BJ (cell line): Measurements from ENCODE around the gene MEF2C. TPM values are rescaled to one million over a fixed set of nuclear protein-coding genes. Genes with fewer than 3 reads are reported as not detected.

ENCODE experiments used
- CTCF ChIA-PET: fragments of 350-600 bp; formaldehyde crosslinking; extraction: SDS; loops from one replicate; lab custom pipeline; 2021; ENCODE audit warnings: antibody characterized with exemption, inconsistent platforms; lab: Yijun Ruan, JAX
- POLR2A ChIA-PET: fragments of 300-600 bp; sonication (Branson Sonifier 250); formaldehyde crosslinking; extraction: SDS; loops from one replicate; lab custom pipeline; 2021; ENCODE audit warnings: antibody characterized with exemption; lab: Charles Lee
- DNase-seq: peaks from one replicate; pipeline ENCODE4 v3.0.0-alpha.2; 2011; ENCODE audit warnings: low read depth
- H3K27me3 ChIP-seq: 2 replicates; pipeline ENCODE4 v1.6.0; 2011; ENCODE audit warnings: low read length; ENCODE audit not compliant: control insufficient read depth, insufficient read depth
- H3K36me3 ChIP-seq: 2 replicates; pipeline ENCODE4 v1.5.1; 2011; ENCODE audit warnings: low read length; ENCODE audit not compliant: control insufficient read depth, insufficient read depth
- H3K4me3 ChIP-seq: 2 replicates; pipeline ENCODE4 v1.5.1; 2011; ENCODE audit warnings: low read depth, mild to moderate bottlenecking, control low read depth, low read length
- polyA plus RNA-seq: library from polyadenylated mRNA; depleted of rRNA; stranded (reverse); fragments of >200 nt; gene quantifications from 2 replicates; pipeline ENCODE4 v1.2.3, GENCODE V29; 2011
- TF ChIP-seq, protein P1 (sequence below): IDR thresholded peaks from 2 replicates; pipeline ENCODE4 v1.5.1; 2011; ENCODE audit warnings: low read depth, mild to moderate bottlenecking, control low read depth, inconsistent platforms, low read length, moderate library complexity; ENCODE audit not compliant: insufficient read depth

MEF2C gene
- polyA plus RNA-seq, 1 experiment, result 1.6 TPM

DNA sequence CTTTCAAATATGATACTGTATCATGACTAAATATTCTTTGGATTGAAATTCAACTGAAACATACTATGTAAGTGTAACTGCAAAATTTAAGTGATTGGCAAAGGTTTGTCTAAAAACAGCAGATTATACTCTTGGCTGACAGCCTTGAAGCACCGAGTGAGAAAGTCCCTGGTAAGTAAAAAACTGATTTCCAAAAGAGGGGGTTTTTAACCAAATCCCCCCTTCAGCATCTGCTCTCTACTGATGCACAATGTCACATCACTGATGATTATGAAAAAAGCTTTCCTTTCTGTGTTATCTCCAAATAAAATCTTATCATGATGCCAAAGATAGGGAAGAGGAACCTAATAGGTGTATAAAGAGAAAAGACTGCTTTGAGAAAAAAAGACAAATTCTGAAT lies 141.0 kb downstream of the MEF2C start:
- TF ChIP-seq, protein P1, sequence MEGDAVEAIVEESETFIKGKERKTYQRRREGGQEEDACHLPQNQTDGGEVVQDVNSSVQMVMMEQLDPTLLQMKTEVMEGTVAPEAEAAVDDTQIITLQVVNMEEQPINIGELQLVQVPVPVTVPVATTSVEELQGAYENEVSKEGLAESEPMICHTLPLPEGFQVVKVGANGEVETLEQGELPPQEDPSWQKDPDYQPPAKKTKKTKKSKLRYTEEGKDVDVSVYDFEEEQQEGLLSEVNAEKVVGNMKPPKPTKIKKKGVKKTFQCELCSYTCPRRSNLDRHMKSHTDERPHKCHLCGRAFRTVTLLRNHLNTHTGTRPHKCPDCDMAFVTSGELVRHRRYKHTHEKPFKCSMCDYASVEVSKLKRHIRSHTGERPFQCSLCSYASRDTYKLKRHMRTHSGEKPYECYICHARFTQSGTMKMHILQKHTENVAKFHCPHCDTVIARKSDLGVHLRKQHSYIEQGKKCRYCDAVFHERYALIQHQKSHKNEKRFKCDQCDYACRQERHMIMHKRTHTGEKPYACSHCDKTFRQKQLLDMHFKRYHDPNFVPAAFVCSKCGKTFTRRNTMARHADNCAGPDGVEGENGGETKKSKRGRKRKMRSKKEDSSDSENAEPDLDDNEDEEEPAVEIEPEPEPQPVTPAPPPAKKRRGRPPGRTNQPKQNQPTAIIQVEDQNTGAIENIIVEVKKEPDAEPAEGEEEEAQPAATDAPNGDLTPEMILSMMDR, result no peak
- Histone ChIP-seq H3K27me3 (no peaks in the 10 kb centered on the region), H3K4me3 (no peak overlapping the region), H3K36me3 (no peaks in the 10 kb centered on the region)
- POLR2A ChIA-PET, result no interaction called here
- no peak for DNase-seq
- CTCF ChIA-PET, result no interaction called here

DNA sequence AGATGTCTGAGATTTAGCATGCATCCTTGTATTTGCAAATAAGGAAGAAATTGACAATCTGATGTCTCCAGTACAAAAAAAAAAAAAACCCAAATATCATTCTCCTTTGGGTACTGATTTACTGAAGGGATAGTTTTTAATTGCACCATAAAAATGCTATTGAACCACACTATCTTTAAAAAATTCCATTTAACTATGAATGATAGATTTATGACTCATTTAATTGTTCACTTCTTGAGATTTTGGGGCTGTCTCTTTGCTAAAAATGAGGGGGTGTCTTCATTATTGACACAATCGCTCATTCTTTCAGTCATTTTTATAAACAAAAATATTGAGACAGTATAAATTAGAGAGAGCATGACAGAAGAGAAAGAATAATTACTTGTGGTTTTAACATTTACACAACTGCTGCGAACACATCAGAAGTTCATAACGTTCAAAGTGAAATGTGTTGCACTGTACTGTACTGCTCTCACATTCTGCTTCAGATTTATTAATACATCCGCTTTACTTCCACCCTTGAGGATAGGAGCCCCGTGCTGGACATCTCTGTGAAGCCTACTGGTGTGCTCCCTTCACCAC lies 142.3 kb downstream of the MEF2C start:
- no peaks in the 10 kb centered on the region for H3K27me3 ChIP-seq
- TF ChIP-seq, protein P1, result no peak
- no peak overlapping the region for H3K4me3 ChIP-seq
- H3K36me3 ChIP-seq, result no peaks in the 10 kb centered on the region
- ChIA-PET CTCF (interaction anchor here (1.2 kb wide), 1 partner anchor 11 kb away, joined by 10 read pairs; no protein-coding TSS in a partner anchor), POLR2A (no interaction called here)
- DNase-seq, result no peak

DNA sequence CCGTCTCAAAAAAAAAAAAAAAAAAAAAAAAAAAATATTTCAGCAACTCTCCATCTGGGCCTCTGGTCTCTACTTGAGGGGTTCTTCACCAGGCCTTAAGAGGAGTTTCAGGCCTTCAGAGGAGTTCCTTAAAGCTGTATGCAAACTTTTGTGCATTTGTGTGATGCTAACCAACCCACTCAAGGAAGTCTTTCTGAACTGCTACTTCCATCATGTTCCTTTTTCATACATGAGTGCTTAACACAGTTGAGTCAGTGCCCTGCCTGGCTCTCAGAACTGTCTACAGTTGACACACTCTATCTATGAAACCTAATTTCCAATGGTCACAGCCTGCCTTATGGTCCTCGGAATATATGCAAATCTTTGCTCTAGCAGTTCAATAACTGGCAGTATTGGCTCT lies 146.5 kb downstream of the MEF2C start:
- DNase-seq, result no peak
- TF ChIP-seq, protein P1, result no peak
- Histone ChIP-seq H3K4me3 (no peak overlapping the region), H3K36me3 (no peaks in the 10 kb centered on the region), H3K27me3 (no peaks in the 10 kb centered on the region)
- POLR2A ChIA-PET, result no interaction called here
- CTCF ChIA-PET, result no interaction called here

DNA sequence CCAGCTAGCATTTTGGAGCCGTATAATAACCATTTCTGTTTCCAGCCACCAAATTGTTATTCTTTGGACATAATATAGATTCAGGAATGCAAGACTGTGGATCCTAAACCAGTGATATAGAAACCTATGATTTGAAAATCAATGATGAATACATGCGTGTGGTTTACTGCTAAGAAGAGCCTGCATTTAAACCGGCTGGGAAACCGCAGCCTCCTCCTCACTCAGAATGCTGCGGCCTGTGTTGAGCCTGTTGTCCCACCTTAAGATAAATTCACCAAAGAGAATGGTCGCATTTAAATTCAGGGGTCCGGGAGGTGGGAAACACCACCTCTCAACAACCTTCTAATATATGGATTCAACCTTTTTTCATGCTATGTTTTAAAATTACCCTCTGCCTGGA lies 148.0 kb downstream of the MEF2C start:
- ChIA-PET CTCF (no interaction called here), POLR2A (no interaction called here)
- H3K27me3 ChIP-seq, result no peaks in the 10 kb centered on the region
- TF ChIP-seq, protein P1, result no peak
- H3K36me3 ChIP-seq, result no peaks in the 10 kb centered on the region
- no peak overlapping the region for H3K4me3 ChIP-seq
- DNase-seq, result no peak

DNA sequence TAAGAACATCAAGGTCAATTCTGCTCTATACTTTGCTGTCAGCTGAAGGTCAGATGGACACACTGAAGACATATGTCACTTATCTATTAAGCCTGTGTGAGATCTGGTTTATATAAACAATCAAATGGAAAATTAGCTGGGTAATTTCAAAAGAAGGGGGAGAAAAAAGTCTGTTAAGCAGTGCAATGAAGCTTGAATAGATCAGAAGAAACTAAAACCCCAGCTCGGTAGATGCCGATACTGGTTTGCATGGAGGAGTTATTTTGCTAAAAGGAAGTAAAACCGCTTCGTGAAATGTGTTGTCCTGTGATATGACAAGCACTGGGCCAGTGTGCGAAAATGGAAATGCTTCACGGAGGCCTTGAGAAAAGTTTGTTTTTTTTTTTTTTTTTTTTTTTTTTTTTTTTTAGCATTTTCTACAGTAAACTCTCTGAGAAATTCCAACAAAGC lies 148.8 kb downstream of the MEF2C start:
- CTCF ChIA-PET, result interaction anchor here (0.6 kb wide), 1 partner anchor 547 kb away, joined by 3 read pairs; no protein-coding TSS in a partner anchor
- Histone ChIP-seq H3K4me3 (no peak overlapping the region), H3K27me3 (no peaks in the 10 kb centered on the region), H3K36me3 (no peaks in the 10 kb centered on the region)
- DNase-seq, result no peak
- TF ChIP-seq, protein P1, result no peak
- POLR2A ChIA-PET, result no interaction called here
